HG02870 (cell line): ENCODE results near the gene EDN1.

Experiments used
- ATAC-seq: cut with Tn5 transposase; IDR thresholded peaks from one replicate; pipeline ENCODE4 v1.9.1; 2021; ENCODE audit warnings: mild to moderate bottlenecking, moderate library complexity; ENCODE audit not compliant: unreplicated experiment

The EDN1 gene

DNA sequence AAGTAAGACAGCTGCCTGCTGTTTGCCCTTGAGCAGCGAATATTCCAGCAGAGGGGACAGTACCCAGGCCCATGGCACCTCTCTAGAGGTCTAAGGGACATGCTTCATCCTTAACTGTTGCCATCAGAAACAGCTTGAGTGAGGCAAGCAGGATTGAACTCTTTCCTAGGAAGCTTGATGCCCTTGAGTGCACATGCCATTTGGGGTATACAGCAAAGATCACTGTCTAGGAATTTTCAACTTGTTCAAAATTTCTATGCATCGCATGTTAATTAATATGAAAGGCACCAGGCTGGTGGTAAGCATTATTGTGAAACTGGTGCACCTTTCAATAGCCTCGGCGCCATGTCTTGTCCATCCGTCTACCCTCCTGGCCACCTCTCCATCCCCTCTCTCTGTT lies 54.1 kb downstream of the EDN1 start:
- ATAC-seq: no peak

DNA sequence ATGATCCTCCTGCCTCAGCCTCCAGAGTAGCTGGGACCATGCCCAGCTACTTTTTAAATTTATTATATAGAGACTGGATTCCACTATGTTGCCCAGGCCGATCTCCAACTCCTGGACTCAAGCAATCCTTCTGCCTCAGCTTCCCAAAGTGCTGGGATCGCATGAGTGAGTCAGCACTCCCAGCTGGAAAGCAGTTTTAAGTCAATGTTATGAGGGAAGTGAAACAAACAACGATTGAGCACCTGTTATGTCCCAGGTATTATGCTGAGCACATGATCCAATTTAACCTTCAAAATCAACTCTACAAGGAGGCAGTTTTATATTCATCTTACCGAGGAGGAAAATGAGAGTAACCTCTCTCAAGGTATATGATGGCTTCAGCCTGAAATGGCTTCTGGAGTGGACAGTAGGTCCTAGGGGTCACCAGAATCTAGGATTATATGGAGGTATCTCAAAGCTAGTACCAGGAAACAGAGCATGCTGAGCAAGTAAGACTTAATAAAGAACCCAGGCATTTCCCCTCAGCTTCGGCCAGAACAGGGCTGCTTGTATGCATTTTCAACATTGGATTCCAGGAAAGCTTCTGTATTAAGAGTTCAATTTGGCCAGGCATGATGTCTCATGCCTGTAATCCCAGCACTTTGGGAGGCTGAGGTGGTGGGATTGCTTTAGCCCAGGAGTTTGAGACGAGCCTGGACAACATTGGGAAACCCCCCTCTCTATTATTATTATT lies 55.0 kb downstream of the EDN1 start:
- no peak for ATAC-seq

DNA sequence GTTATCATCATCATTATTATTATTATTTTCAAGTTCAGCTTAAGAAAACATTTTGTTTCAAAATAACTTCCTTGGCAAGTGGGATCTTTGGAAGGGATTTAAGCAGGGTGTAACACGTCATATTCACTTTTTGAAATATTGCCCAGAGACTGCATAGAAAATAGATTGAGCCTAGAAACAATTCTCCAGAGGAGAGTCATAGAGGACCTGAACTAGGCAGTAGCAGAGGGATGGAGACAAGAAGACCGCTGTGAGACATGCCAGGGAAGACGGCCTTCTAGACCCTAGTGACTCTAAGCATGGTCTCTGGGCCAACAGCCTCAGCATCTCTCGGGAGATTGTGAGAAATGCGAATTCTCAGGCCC lies 55.5 kb downstream of the EDN1 start:
- ATAC-seq: no peak
